ENCODE data around the gene ASCL3. TPM values are rescaled to one million over a fixed set of nuclear protein-coding genes. Genes with fewer than 3 reads are reported as not detected.

Gene ASCL3
- total RNA-seq, 1 donor from 2014 or later = not detected

DNA sequence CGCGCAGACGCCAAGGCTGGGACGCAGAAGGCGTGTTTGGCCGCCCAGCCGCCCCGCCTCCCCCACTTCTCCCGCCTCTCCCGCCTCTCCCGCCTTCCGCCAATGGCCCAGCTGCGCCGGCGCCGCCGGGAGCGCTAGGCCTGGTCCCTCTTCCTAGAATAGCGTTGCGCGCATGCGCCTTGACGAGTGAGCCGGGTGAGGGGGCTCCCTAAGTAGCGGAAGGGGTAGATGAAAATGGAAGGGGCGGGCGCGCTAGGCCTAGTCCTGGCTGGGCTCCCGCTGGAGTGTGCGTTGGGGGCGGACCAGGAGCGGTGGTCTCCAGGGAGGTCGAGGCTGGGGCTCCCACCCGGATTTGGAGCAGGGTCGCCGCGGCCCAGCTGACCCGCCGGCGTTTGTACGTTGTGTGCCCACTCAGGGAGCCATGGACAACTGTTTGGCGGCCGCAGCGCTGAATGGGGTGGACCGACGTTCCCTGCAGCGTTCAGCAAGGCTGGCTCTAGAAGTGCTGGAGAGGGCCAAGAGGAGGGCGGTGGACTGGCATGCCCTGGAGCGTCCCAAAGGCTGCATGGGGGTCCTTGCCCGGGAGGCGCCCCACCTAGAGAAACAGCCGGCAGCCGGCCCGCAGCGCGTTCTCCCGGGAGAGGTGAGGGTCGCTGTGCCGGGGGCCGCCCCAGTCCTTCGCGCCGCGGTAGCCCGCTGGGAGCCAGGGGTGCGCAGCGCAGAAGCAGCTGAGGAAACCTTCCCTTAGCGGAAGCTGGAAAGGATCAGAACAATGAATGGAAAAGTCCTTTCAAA lies 31.6 kb downstream of the ASCL3 start, which contains the start of gene AKIP1:
Gene AKIP1 (plus strand): TSS at position 161 of the 795 bp plus-strand sequence. CDS start 261 bp downstream, at position 422.
- intact Hi-C loops (cut with DNase I) = loop anchor here (1.0 to 5.0 kb wide), 5 partner anchors 53 to 228 kb away; partner anchors contain the start of genes NRIP3, RPL27A, TMEM9B and TRIM66
- Histone ChIP-seq H3K9me3 (no peaks in the 10 kb centered on the region), H3K27me3 (no peaks in the 10 kb centered on the region), H3K27ac (peak within 1 kb of the TSS; percentile 88 to 91), H3K36me3 (no peaks in the 10 kb centered on the region), H3K4me3 (peak within 1 kb of the TSS; percentile 72 to 79), H3K4me1 (peaks cover 4 to 12% of the 10 kb centered on the region in 2 donors)
- TF ChIP-seq, protein P1, sequence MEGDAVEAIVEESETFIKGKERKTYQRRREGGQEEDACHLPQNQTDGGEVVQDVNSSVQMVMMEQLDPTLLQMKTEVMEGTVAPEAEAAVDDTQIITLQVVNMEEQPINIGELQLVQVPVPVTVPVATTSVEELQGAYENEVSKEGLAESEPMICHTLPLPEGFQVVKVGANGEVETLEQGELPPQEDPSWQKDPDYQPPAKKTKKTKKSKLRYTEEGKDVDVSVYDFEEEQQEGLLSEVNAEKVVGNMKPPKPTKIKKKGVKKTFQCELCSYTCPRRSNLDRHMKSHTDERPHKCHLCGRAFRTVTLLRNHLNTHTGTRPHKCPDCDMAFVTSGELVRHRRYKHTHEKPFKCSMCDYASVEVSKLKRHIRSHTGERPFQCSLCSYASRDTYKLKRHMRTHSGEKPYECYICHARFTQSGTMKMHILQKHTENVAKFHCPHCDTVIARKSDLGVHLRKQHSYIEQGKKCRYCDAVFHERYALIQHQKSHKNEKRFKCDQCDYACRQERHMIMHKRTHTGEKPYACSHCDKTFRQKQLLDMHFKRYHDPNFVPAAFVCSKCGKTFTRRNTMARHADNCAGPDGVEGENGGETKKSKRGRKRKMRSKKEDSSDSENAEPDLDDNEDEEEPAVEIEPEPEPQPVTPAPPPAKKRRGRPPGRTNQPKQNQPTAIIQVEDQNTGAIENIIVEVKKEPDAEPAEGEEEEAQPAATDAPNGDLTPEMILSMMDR (IDR thresholded peaks at IDR 0.05) = no peak
- peak; percentile 81 to 97 for DNase-seq (ENCODE audit: low spot score in 2 of 2)

DNA sequence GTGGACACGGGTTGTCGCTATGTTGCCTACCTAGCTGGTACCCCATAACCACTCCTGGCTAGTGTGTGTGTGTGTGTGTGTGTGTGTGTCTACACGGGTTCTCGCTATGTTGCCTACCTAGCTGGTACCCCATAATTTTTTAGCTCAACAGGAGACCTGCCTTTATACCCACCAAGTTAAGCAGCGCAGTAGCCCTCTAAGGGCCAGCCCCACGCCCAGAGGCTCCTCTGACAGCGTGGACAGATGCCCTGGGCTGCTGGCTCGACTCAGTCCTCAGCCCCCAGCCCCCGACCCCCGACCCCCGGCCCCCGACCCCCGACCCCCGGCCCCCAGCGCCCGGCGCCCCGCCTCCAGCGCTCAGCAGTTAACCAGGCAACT lies 32.2 kb downstream of the ASCL3 start:
- Histone ChIP-seq H3K27me3 (no peaks in the 10 kb centered on the region), H3K9me3 (no peaks in the 10 kb centered on the region), H3K4me1 (peaks cover 3 to 9% of the 10 kb centered on the region in 2 donors), H3K27ac (peak overlapping the region in 1 of 2 donors; percentile 91), H3K4me3 (peak overlapping the region; percentile 72 to 79), H3K36me3 (no peaks in the 10 kb centered on the region)
- DNase-seq (ENCODE audit: low spot score in 2 of 2) = no peak
- intact Hi-C loops (cut with DNase I) = loop anchor here (1.0 to 5.0 kb wide), 5 partner anchors 54 to 228 kb away; partner anchors contain the start of genes NRIP3, RPL27A, TMEM9B and TRIM66
- TF ChIP-seq, protein P1 (IDR thresholded peaks at IDR 0.05) = no peak

DNA sequence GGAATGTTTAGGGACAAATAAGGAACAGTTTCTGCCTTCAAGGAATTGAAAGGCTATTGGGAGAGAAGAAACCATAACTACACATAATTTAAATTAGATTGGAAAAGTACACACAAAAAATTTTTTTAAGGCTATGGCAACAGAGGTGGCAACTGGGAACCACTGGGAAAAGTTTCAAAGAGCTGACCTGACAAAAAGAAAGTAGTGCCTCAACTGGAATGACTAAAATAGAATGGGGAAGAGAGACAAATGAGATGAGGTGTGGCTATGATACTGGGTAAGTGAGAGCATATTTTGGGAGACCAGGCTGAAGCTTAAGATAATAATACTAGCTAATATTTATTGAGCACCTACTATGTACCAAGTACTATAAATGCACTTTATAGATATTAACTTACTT lies 34.7 kb downstream of the ASCL3 start:
- Histone ChIP-seq H3K27ac (no peak overlapping the region), H3K9me3 (no peaks in the 10 kb centered on the region), H3K36me3 (no peaks in the 10 kb centered on the region), H3K4me1 (peaks cover 3 to 4% of the 10 kb centered on the region in 2 donors), H3K27me3 (no peaks in the 10 kb centered on the region), H3K4me3 (no peak overlapping the region)
- no peak for DNase-seq (ENCODE audit: low spot score in 2 of 2)
- intact Hi-C loops (cut with DNase I) = no loop called here
- TF ChIP-seq, protein P1 (IDR thresholded peaks at IDR 0.05) = no peak

DNA sequence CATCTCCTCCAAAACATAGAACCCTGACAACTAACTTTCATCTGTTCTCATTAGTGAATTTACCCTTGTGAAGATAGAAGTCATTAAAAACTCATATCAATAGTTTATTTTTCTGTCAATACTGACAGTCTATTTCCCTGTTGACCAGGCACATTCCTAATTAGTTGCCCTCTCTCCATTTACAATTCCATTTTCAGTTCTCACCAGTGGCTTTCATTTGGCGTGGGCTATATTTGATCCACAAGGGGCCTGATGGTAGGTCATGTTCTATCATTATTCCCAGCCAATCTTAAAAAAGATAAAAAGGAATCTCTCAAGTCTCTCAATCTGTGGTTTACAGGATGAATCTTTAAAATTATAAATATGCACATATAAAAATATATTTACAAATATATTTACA lies 35.7 kb downstream of the ASCL3 start:
- no peak for DNase-seq (ENCODE audit: low spot score in 2 of 2)
- H3K9me3 ChIP-seq = no peaks in the 10 kb centered on the region
- no peaks in the 10 kb centered on the region for H3K36me3 ChIP-seq
- H3K4me3 ChIP-seq = no peak overlapping the region
- no peak overlapping the region for H3K27ac ChIP-seq
- H3K27me3 ChIP-seq = no peaks in the 10 kb centered on the region
- intact Hi-C loops (cut with DNase I) = no loop called here
- TF ChIP-seq, protein P1 (IDR thresholded peaks at IDR 0.05) = no peak
- H3K4me1 ChIP-seq = peaks cover 0 to 3% of the 10 kb centered on the region in 2 donors

DNA sequence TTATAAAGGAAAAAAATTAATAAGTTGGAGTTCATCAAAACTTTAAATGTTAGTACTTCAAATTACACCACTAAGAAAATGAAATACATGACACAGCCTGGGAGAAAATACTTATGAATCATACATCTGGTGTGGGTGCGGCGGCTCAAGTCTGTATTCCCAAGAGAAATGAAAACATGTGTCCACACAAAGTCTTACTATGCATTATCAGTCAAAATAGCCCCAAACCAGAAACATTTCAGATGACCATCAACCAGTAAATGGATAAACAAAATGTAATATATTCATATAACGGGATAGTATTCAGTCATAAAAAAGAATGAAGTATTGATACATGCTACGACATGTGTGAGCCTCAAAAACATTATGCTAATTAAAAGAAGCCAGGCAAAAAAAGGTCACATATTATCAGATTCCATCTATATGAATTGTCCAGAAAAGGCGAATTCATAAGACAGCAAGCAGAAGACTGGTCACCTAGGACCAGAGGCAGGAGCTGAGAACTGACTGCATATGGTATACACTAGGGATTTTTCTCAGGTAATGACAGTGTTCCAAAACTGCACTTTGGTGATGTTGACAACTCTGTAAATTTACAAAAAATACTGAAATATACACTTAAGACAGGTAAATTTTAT lies 37.2 kb downstream of the ASCL3 start:
- H3K27ac ChIP-seq = no peak overlapping the region
- peaks cover 0 to 3% of the 10 kb centered on the region in 2 donors for H3K4me1 ChIP-seq
- H3K9me3 ChIP-seq = no peaks in the 10 kb centered on the region
- H3K4me3 ChIP-seq = no peak overlapping the region
- no peaks in the 10 kb centered on the region for H3K36me3 ChIP-seq
- H3K27me3 ChIP-seq = no peaks in the 10 kb centered on the region
- TF ChIP-seq, protein P1 (IDR thresholded peaks at IDR 0.05) = no peak
- intact Hi-C loops (cut with DNase I) = loop anchor here (1.0 kb wide), 1 partner anchor 33 kb away; no protein-coding TSS in a partner anchor
- DNase-seq (ENCODE audit: low spot score in 2 of 2) = no peak

All from ascending aorta (tissue), 2 donors.